HepG2 (cell line): ENCODE data around the gene EPB41L4A. TPM values are rescaled to one million over a fixed set of nuclear protein-coding genes. Genes with fewer than 3 reads are reported as not detected.

Experiments
- BRD4 ChIP-seq: sonication (generic); formaldehyde crosslinking; IDR thresholded peaks from 2 replicates; pipeline ENCODE4 v1.4.0; 2020; ENCODE audit warnings: missing genetic modification reagents
- HES4 ChIP-seq: sonication (generic); formaldehyde crosslinking; IDR thresholded peaks from 2 replicates; pipeline ENCODE4 v1.9.0; 2021; ENCODE audit warnings: mild to moderate bottlenecking, missing genetic modification reagents, borderline replicate concordance
- JARID2 ChIP-seq: sonication (generic); formaldehyde crosslinking; IDR thresholded peaks from 2 replicates; pipeline ENCODE4 v1.8.1; 2023; ENCODE audit warnings: missing genetic modification reagents, inconsistent platforms; ENCODE audit not compliant: insufficient replicate concordance
- KLF16 ChIP-seq, 2 experiments: sonication (generic) in 1 of 2; formaldehyde crosslinking in 1 of 2; IDR thresholded peaks; 2 replicates each; pipeline versions ENCODE4 v1.6.1 to v1.8.0; 2016 to 2023; ENCODE audit warnings: missing genetic modification reagents in 2 of 2, missing compliant biosample characterization in 1 of 2
- NFYC ChIP-seq: IDR thresholded peaks from 2 replicates; pipeline ENCODE4 v1.6.1; 2016; ENCODE audit warnings: missing genetic modification reagents, missing compliant biosample characterization
- ZBTB3 ChIP-seq: sonication (generic); formaldehyde crosslinking; IDR thresholded peaks from 2 replicates; pipeline ENCODE4 v1.4.0; 2020; ENCODE audit warnings: low read depth, mild to moderate bottlenecking, moderate library complexity, missing genetic modification reagents, borderline replicate concordance
- ZNF136 ChIP-seq: sonication (generic); formaldehyde crosslinking; IDR thresholded peaks from 2 replicates; pipeline ENCODE4 v1.8.1; 2022; ENCODE audit warnings: low read depth, mild to moderate bottlenecking, moderate library complexity, missing genetic modification reagents
- ZNF552 ChIP-seq: sonication (generic); formaldehyde crosslinking; IDR thresholded peaks from 2 replicates; pipeline ENCODE4 v1.9.0; 2022; ENCODE audit warnings: missing genetic modification reagents, mild to moderate bottlenecking, borderline replicate concordance
- polyA plus RNA-seq, 8 experiments: library from polyadenylated mRNA; depleted of rRNA in 3 of 8; stranded (reverse) in 7 of 8; unstranded in 1 of 8; fragments of >200 nt; fragmentation: Illumina TruSeq in 4 of 8; extraction: Trizol in 4 of 8; gene quantifications; 2 replicates each; pipeline versions ENCODE4 v1.2.1 to v1.2.3, GENCODE V29; 2011 to 2016; ENCODE audit warnings: low read depth in 4 of 8, missing spikeins in 1 of 8, mixed read lengths in 1 of 8; ENCODE audit not compliant: insufficient read depth in 1 of 8
- total RNA-seq, 5 experiments: library from RNA; depleted of rRNA; stranded (reverse); fragments of >200 nt; fragmentation: Illumina TruSeq; extraction: Trizol; gene quantifications; 2 replicates each; pipeline ENCODE4 v1.2.3, GENCODE V29; 2016; ENCODE audit warnings: low read depth in 1 of 5
- TF ChIP-seq, protein P1 (sequence below): sonication (generic); formaldehyde crosslinking; IDR thresholded peaks from 2 replicates; pipeline ENCODE4 v1.8.1; 2022; ENCODE audit warnings: low read depth, mild to moderate bottlenecking, missing genetic modification reagents
- TF ChIP-seq, protein P2 (sequence below): sonication (generic); formaldehyde crosslinking; IDR thresholded peaks from 2 replicates; pipeline ENCODE4 v1.4.0; 2020; ENCODE audit warnings: missing genetic modification reagents

The EPB41L4A gene
- total and polyA plus RNA-seq, 2 of the 13 experiments (the other 11 are each of a cell fraction or from before 2014, with no cell fraction given), result 0.07 TPM; not detected in 1

- TF ChIP-seq, protein P1, sequence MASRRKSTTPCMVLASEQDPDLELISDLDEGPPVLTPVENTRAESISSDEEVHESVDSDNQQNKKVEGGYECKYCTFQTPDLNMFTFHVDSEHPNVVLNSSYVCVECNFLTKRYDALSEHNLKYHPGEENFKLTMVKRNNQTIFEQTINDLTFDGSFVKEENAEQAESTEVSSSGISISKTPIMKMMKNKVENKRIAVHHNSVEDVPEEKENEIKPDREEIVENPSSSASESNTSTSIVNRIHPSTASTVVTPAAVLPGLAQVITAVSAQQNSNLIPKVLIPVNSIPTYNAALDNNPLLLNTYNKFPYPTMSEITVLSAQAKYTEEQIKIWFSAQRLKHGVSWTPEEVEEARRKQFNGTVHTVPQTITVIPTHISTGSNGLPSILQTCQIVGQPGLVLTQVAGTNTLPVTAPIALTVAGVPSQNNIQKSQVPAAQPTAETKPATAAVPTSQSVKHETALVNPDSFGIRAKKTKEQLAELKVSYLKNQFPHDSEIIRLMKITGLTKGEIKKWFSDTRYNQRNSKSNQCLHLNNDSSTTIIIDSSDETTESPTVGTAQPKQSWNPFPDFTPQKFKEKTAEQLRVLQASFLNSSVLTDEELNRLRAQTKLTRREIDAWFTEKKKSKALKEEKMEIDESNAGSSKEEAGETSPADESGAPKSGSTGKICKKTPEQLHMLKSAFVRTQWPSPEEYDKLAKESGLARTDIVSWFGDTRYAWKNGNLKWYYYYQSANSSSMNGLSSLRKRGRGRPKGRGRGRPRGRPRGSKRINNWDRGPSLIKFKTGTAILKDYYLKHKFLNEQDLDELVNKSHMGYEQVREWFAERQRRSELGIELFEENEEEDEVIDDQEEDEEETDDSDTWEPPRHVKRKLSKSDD (CRISPR knock-in tag), result no peak
- TF ChIP-seq, protein P2, sequence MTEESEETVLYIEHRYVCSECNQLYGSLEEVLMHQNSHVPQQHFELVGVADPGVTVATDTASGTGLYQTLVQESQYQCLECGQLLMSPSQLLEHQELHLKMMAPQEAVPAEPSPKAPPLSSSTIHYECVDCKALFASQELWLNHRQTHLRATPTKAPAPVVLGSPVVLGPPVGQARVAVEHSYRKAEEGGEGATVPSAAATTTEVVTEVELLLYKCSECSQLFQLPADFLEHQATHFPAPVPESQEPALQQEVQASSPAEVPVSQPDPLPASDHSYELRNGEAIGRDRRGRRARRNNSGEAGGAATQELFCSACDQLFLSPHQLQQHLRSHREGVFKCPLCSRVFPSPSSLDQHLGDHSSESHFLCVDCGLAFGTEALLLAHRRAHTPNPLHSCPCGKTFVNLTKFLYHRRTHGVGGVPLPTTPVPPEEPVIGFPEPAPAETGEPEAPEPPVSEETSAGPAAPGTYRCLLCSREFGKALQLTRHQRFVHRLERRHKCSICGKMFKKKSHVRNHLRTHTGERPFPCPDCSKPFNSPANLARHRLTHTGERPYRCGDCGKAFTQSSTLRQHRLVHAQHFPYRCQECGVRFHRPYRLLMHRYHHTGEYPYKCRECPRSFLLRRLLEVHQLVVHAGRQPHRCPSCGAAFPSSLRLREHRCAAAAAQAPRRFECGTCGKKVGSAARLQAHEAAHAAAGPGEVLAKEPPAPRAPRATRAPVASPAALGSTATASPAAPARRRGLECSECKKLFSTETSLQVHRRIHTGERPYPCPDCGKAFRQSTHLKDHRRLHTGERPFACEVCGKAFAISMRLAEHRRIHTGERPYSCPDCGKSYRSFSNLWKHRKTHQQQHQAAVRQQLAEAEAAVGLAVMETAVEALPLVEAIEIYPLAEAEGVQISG, result no peak
- no peak for TF ChIP-seq ZBTB3
- TF ChIP-seq BRD4 (CRISPR knock-in tag), result no peak
- no peak for TF ChIP-seq JARID2 (CRISPR knock-in tag)
- no peak for TF ChIP-seq KLF16 (CRISPR knock-in tag; IDR thresholded peaks at IDR 0.05)
- no peak for TF ChIP-seq HES4 (CRISPR knock-in tag)
- TF ChIP-seq ZNF136 (CRISPR knock-in tag), result no peak
- TF ChIP-seq NFYC, result no peak
- TF ChIP-seq ZNF552 (CRISPR knock-in tag), result no peak
Observed at GRCh38 chr5:112413611-112414010, 5.5 kb downstream of the EPB41L4A start (continued).
